ENCODE data around the gene TRAPPC10.

GRCh38 chr21:43991447-43991991, 20.6 kb upstream of the TRAPPC10 start:
- no peak for TF ChIP-seq CTCF (IDR thresholded peaks at IDR 0.05; ENCODE audit: control extremely low read depth in 1 of 3, insufficient read depth in 1 of 3, low read depth in 1 of 3, low read length in 3 of 3)
- TF ChIP-seq EZH2 (IDR thresholded peaks at IDR 0.05; ENCODE audit: low read depth, low read length, severe bottlenecking): no peak
- TF ChIP-seq TAF1 (IDR thresholded peaks at IDR 0.05; ENCODE audit: low read depth, low read length): no peak
- TF ChIP-seq CREB1 (IDR thresholded peaks at IDR 0.05): no peak
- no peak for TF ChIP-seq BACH1 (IDR thresholded peaks at IDR 0.05; ENCODE audit: low read length)
- no peak for TF ChIP-seq GTF2F1 (IDR thresholded peaks at IDR 0.05; ENCODE audit: borderline replicate concordance, low read depth, low read length)
- TF ChIP-seq CTBP2 (IDR thresholded peaks at IDR 0.05; ENCODE audit: borderline replicate concordance, insufficient read depth, insufficient read length, low read length): no peak
- no peak for TF ChIP-seq POLR2AphosphoS5 (IDR thresholded peaks at IDR 0.05; ENCODE audit: low read depth, low read length)
- TF ChIP-seq RAD21 (IDR thresholded peaks at IDR 0.05 in 1 of 2, conservative IDR thresholded peaks at IDR 0.05 in 1 of 2; ENCODE audit: low read depth in 2 of 2, low read length in 2 of 2): no peak
- no peak for TF ChIP-seq JUND (IDR thresholded peaks at IDR 0.05; ENCODE audit: low read length)
